HCT116 (cell line): Measurements from ENCODE around the gene PDE6B.

Experiments
- CEBPB ChIP-seq: IDR thresholded peaks from 2 replicates; pipeline ENCODE4 v1.6.1; 2012; ENCODE audit warnings: low read depth
- EZH2 ChIP-seq: fragments of 200-600 bp; sonication (generic); IDR thresholded peaks from 2 replicates; pipeline ENCODE4 v1.6.1; 2017; ENCODE audit warnings: antibody characterized with exemption, mixed run types
- MAX ChIP-seq: IDR thresholded peaks from 2 replicates; pipeline ENCODE4 v1.6.1; 2012
- POLR2AphosphoS5 ChIP-seq: IDR thresholded peaks from 2 replicates; pipeline ENCODE4 v1.6.1; 2011; ENCODE audit warnings: mild to moderate bottlenecking, low read depth, low read length, moderate library complexity
- REST ChIP-seq: IDR thresholded peaks from 2 replicates; pipeline ENCODE4 v1.6.1; 2012; ENCODE audit warnings: low read depth
- SP1 ChIP-seq: IDR thresholded peaks from 2 replicates; pipeline ENCODE4 v1.6.1; 2012; ENCODE audit warnings: low read depth
- YY1 ChIP-seq: IDR thresholded peaks from 2 replicates; pipeline ENCODE4 v1.6.1; 2011; ENCODE audit warnings: low read length, low read depth, moderate library complexity, mild to moderate bottlenecking; ENCODE audit not compliant: insufficient replicate concordance; ENCODE audit errors: extremely low read depth
- ZFX ChIP-seq: fragments of 450-650 bp; IDR thresholded peaks from 2 replicates; pipeline ENCODE4 v1.6.1; 2017
- TF ChIP-seq, protein P1 (sequence below), 3 experiments: fragments of 200-600 bp in 1 of 3; sonication (generic) in 1 of 3; IDR thresholded peaks in 2 of 3; conservative IDR thresholded peaks in 1 of 3; 2 replicates each; pipeline ENCODE4 v1.5.1; 2012 to 2017; ENCODE audit warnings: low read depth in 2 of 3, low read length in 2 of 3, antibody characterized with exemption in 1 of 3, borderline replicate concordance in 1 of 3, control low read depth in 1 of 3, mild to moderate bottlenecking in 1 of 3, mixed read lengths in 1 of 3, mixed run types in 1 of 3, moderate library complexity in 1 of 3; ENCODE audit not compliant: insufficient read depth in 1 of 3
- TF ChIP-seq, protein P2 (sequence below): IDR thresholded peaks from 2 replicates; pipeline ENCODE4 v1.6.1; 2012

DNA sequence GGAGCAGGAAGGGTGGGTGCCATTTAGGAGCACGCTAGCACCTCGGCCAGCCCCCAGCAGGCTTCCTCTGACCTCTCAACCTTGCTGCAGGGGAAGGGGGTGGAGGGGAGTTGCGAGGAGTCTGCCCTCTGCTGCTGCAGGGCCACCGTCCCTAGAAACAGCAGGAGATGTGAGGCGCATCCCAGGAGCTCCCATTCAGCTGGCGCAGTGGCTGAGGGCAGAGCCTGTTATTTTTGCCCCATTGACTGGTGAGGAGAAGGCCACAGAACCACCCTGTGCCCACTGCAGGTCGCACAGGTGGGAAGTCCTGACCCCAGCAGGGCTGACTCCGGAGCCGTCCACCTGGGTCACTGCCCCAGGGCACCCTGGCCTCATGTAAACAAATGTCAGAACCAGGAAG, 8.0 kb downstream of the PDE6B start:
- TF ChIP-seq POLR2AphosphoS5 (no peak), MAX (no peak), EZH2 (no peak), YY1 (no peak), SP1 (no peak), REST (no peak), ZFX (no peak), CEBPB (no peak)
- TF ChIP-seq, protein P1, sequence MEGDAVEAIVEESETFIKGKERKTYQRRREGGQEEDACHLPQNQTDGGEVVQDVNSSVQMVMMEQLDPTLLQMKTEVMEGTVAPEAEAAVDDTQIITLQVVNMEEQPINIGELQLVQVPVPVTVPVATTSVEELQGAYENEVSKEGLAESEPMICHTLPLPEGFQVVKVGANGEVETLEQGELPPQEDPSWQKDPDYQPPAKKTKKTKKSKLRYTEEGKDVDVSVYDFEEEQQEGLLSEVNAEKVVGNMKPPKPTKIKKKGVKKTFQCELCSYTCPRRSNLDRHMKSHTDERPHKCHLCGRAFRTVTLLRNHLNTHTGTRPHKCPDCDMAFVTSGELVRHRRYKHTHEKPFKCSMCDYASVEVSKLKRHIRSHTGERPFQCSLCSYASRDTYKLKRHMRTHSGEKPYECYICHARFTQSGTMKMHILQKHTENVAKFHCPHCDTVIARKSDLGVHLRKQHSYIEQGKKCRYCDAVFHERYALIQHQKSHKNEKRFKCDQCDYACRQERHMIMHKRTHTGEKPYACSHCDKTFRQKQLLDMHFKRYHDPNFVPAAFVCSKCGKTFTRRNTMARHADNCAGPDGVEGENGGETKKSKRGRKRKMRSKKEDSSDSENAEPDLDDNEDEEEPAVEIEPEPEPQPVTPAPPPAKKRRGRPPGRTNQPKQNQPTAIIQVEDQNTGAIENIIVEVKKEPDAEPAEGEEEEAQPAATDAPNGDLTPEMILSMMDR (IDR thresholded peaks at IDR 0.05 in 2 of 3, conservative IDR thresholded peaks at IDR 0.05 in 1 of 3; ENCODE audit: borderline replicate concordance in 1 of 3, insufficient read depth in 1 of 3, low read depth in 2 of 3, low read length in 2 of 3): no peak
- TF ChIP-seq, protein P2, sequence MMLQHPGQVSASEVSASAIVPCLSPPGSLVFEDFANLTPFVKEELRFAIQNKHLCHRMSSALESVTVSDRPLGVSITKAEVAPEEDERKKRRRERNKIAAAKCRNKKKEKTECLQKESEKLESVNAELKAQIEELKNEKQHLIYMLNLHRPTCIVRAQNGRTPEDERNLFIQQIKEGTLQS: no peak
